Liver (tissue), 9 donors: ENCODE measurements around the gene HACL1. TPM values are rescaled to one million over a fixed set of nuclear protein-coding genes. Genes with fewer than 3 reads are reported as not detected.
A peak's percentile ranks its signal among the peaks of the same experiment; 100 is the strongest.

ENCODE experiments used
- DNase-seq: peaks from one replicate; pipeline ENCODE4 v3.0.0-alpha.2; 2017; ENCODE audit warnings: low spot score
- H3K27ac ChIP-seq, 2 donors: one replicate each; pipeline ENCODE4 v1.7.0; 2013; ENCODE audit warnings: inconsistent platforms in 2 of 2, low read length in 2 of 2, control low read depth in 1 of 2, low read depth in 1 of 2, mild to moderate bottlenecking in 1 of 2
- H3K27me3 ChIP-seq, 4 donors: one replicate each; pipeline versions ENCODE4 v1.6.1 to v1.7.0; 2013; ENCODE audit warnings: low read length in 3 of 4, inconsistent platforms in 1 of 4, mild to moderate bottlenecking in 1 of 4, moderate library complexity in 1 of 4; ENCODE audit not compliant: control insufficient read depth in 4 of 4, insufficient read depth in 4 of 4
- H3K36me3 ChIP-seq, 4 donors: one replicate each; pipeline versions ENCODE4 v1.6.1 to v1.7.0; 2013; ENCODE audit warnings: low read length in 3 of 4, mild to moderate bottlenecking in 3 of 4, low read depth in 1 of 4, moderate library complexity in 1 of 4; ENCODE audit not compliant: control insufficient read depth in 4 of 4, insufficient read depth in 3 of 4
- H3K4me1 ChIP-seq, 4 donors: one replicate each; pipeline versions ENCODE4 v1.6.1 to v1.7.0; 2013; ENCODE audit warnings: low read length in 3 of 4, mild to moderate bottlenecking in 3 of 4, moderate library complexity in 1 of 4; ENCODE audit not compliant: control insufficient read depth in 4 of 4, insufficient read depth in 4 of 4
- H3K4me3 ChIP-seq, 3 donors: one replicate each; pipeline versions ENCODE4 v1.6.1 to v1.7.0; 2013; ENCODE audit warnings: low read length in 3 of 3, control low read depth in 1 of 3, low read depth in 1 of 3, mild to moderate bottlenecking in 1 of 3
- H3K9ac ChIP-seq, 2 donors: one replicate each; pipeline ENCODE4 v1.7.0; 2013; ENCODE audit warnings: low read length in 2 of 2, mild to moderate bottlenecking in 2 of 2, moderate library complexity in 2 of 2, control low read depth in 1 of 2, low read depth in 1 of 2
- H3K9me3 ChIP-seq, 4 donors: one replicate each; pipeline versions ENCODE4 v1.6.1 to v1.7.0; 2013; ENCODE audit warnings: low read length in 3 of 4; ENCODE audit not compliant: control insufficient read depth in 4 of 4
- EGR1 ChIP-seq, 2 donors: IDR thresholded peaks; 2 replicates each; pipeline ENCODE4 v1.6.1; 2016 to 2018; ENCODE audit warnings: antibody characterized with exemption in 2 of 2, low read depth in 2 of 2
- FOXA1 ChIP-seq: IDR thresholded peaks from 2 replicates; pipeline ENCODE4 v1.6.1; 2016; ENCODE audit warnings: antibody characterized with exemption
- FOXA2 ChIP-seq: IDR thresholded peaks from 2 replicates; pipeline ENCODE4 v1.6.1; 2016; ENCODE audit warnings: antibody characterized with exemption
- GABPA ChIP-seq, 2 donors: IDR thresholded peaks in 1 of 2; conservative IDR thresholded peaks in 1 of 2; 2 replicates each; pipeline ENCODE4 v1.6.1; 2016; ENCODE audit warnings: antibody characterized with exemption in 2 of 2, mild to moderate bottlenecking in 1 of 2, moderate library complexity in 1 of 2
- HNF4A ChIP-seq, 2 donors: conservative IDR thresholded peaks; 2 replicates each; pipeline ENCODE4 v1.6.1; 2016; ENCODE audit warnings: antibody characterized with exemption in 2 of 2, mild to moderate bottlenecking in 2 of 2
- JUND ChIP-seq, 2 donors: IDR thresholded peaks; 2 replicates each; pipeline ENCODE4 v1.6.1; 2016; ENCODE audit warnings: antibody characterized with exemption in 2 of 2
- NR2F2 ChIP-seq: IDR thresholded peaks from 2 replicates; pipeline ENCODE4 v1.6.1; 2016; ENCODE audit warnings: antibody characterized with exemption
- RAD21 ChIP-seq, 2 donors: IDR thresholded peaks; 2 replicates each; pipeline ENCODE4 v1.6.1; 2016; ENCODE audit warnings: antibody characterized with exemption in 2 of 2, mild to moderate bottlenecking in 2 of 2
- RXRA ChIP-seq, 2 donors: IDR thresholded peaks; 2 replicates each; pipeline ENCODE4 v1.6.1; 2017 to 2018; ENCODE audit warnings: antibody characterized with exemption in 2 of 2, mild to moderate bottlenecking in 1 of 2
- SP1 ChIP-seq: IDR thresholded peaks from 2 replicates; pipeline ENCODE4 v1.6.1; 2018; ENCODE audit warnings: antibody characterized with exemption, mild to moderate bottlenecking
- TAF1 ChIP-seq: conservative IDR thresholded peaks from 2 replicates; pipeline ENCODE4 v1.6.1; 2016; ENCODE audit warnings: antibody characterized with exemption, mild to moderate bottlenecking
- YY1 ChIP-seq: IDR thresholded peaks from 2 replicates; pipeline ENCODE4 v1.6.1; 2016; ENCODE audit warnings: antibody characterized with exemption, mild to moderate bottlenecking
- WGBS: extraction: QIAGEN DNeasy Blood & Tissue Kit; methylation state at CpG from one replicate; pipeline ENCODE4 v1.1.7; 2013; 5-methylcytosine and 5-hydroxymethylcytosine counted together
- polyA plus RNA-seq, 2 donors: library from polyadenylated mRNA; stranded (reverse) in 1 of 2; unstranded in 1 of 2; fragments of 200-250 nt in 1 of 2; fragments of >200 nt in 1 of 2; fragmentation: Nextera tagmentation in 1 of 2; extraction: Ambion mirVana in 1 of 2; gene quantifications; one replicate each; pipeline versions ENCODE4 v1.2.1 to v1.2.3, GENCODE V29; 2013 to 2015
- total RNA-seq, 2 donors: library from RNA; depleted of rRNA; stranded (reverse); fragments of >200 nt; gene quantifications; one replicate each; pipeline ENCODE4 v1.2.3, GENCODE V29; 2014
- TF ChIP-seq, protein P1 (sequence below): IDR thresholded peaks from 2 replicates; pipeline ENCODE4 v1.6.1; 2016; ENCODE audit warnings: antibody characterized with exemption
- TF ChIP-seq, protein P2 (sequence below): IDR thresholded peaks from 2 replicates; pipeline ENCODE4 v1.6.1; 2016; ENCODE audit warnings: antibody characterized with exemption, mild to moderate bottlenecking
- TF ChIP-seq, protein P3 (sequence below): IDR thresholded peaks from 2 replicates; pipeline ENCODE4 v1.6.1; 2016; ENCODE audit warnings: antibody characterized with exemption
- donor health status: healthy.
- donor health status: healthy.
- donor health status: healthy.
- donor health status: healthy.
- donor health status: healthy.

The HACL1 gene
- total and polyA plus RNA-seq, 4 donors = 13.4 to 46.9 (median 32.2) TPM

DNA sequence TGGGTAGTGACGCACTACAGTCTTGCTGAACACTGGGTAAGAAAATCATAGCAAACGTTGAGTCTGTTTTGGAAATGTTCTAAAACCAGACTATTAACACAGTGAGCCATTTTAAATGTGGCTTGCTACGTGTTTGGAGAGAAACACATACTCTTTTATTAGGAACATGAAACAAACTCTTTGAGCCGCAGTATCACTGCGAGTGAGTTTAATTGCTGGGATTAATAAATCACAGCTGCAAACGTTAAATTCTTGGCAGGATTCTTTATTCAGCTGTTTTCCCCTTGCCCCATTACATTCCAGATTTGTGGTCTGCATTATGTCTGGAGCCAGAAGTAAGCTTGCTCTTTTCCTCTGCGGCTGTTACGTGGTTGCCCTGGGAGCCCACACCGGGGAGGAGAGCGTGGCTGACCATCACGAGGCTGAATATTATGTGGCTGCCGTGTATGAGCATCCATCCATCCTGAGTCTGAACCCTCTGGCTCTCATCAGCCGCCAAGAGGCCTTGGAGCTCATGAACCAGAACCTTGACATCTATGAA lies 33.8 kb upstream of the HACL1 start:
- H3K4me1 ChIP-seq = peaks cover 0 to 27% (median 11%) of the 10 kb centered on the region in 4 donors
- H3K4me3 ChIP-seq = no peak overlapping the region
- no peaks in the 10 kb centered on the region for H3K27me3 ChIP-seq
- TF ChIP-seq SP1 = no peak
- TF ChIP-seq JUND (IDR thresholded peaks at IDR 0.05) = no peak
- no peak for TF ChIP-seq YY1
- TF ChIP-seq HNF4A (conservative IDR thresholded peaks at IDR 0.05) = no peak
- TF ChIP-seq RXRA (IDR thresholded peaks at IDR 0.05) = no peak
- TF ChIP-seq, protein P1, sequence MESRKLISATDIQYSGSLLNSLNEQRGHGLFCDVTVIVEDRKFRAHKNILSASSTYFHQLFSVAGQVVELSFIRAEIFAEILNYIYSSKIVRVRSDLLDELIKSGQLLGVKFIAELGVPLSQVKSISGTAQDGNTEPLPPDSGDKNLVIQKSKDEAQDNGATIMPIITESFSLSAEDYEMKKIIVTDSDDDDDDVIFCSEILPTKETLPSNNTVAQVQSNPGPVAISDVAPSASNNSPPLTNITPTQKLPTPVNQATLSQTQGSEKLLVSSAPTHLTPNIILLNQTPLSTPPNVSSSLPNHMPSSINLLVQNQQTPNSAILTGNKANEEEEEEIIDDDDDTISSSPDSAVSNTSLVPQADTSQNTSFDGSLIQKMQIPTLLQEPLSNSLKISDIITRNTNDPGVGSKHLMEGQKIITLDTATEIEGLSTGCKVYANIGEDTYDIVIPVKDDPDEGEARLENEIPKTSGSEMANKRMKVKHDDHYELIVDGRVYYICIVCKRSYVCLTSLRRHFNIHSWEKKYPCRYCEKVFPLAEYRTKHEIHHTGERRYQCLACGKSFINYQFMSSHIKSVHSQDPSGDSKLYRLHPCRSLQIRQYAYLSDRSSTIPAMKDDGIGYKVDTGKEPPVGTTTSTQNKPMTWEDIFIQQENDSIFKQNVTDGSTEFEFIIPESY = no peak
- no peak for TF ChIP-seq GABPA (IDR thresholded peaks at IDR 0.05 in 1 of 2, conservative IDR thresholded peaks at IDR 0.05 in 1 of 2)
- no peak for TF ChIP-seq RAD21 (IDR thresholded peaks at IDR 0.05)
- no peaks in the 10 kb centered on the region for H3K9me3 ChIP-seq
- WGBS = 88% methylated on average over 13 of the region's 13 CpGs
- peaks cover 0 to 3% (median 2%) of the 10 kb centered on the region in 4 donors for H3K36me3 ChIP-seq
- H3K27ac ChIP-seq = peak overlapping the region; percentile 2 to 30
- no peak for DNase-seq
- no peak overlapping the region for H3K9ac ChIP-seq

DNA sequence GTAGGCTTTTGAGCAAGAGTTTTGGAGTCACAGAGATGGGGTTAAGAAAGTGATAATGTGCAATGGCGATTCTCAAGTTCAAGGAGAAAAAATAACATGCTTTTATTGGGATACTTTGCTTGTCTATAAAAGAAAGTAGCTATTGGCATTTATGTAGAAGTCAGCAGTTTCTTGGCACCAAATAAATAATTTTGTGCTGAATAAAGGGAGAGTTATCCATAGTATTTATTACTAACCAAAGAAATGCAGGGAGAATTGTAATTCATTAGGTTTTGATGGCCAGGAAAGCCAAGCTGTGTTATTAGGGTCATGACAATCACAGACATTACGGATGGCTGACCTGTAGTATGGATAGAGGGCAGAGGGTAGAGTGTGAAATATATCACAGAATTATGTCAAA lies 33.3 kb upstream of the HACL1 start:
- Histone ChIP-seq H3K4me1 (peaks cover 0 to 30% (median 13%) of the 10 kb centered on the region in 4 donors), H3K27ac (no peak overlapping the region), H3K27me3 (no peaks in the 10 kb centered on the region), H3K9ac (no peak overlapping the region), H3K36me3 (peaks cover 0 to 3% (median 2%) of the 10 kb centered on the region in 4 donors), H3K4me3 (no peak overlapping the region), H3K9me3 (no peaks in the 10 kb centered on the region)
- DNase-seq = no peak
- 86% methylated on average over 2 of the region's 2 CpGs for WGBS
- TF ChIP-seq, protein P1 = no peak
- TF ChIP-seq GABPA (IDR thresholded peaks at IDR 0.05 in 1 of 2, conservative IDR thresholded peaks at IDR 0.05 in 1 of 2) (no peak), FOXA1 (no peak), NR2F2 (no peak), JUND (IDR thresholded peaks at IDR 0.05) (no peak), HNF4A (conservative IDR thresholded peaks at IDR 0.05) (no peak), RAD21 (IDR thresholded peaks at IDR 0.05) (no peak), FOXA2 (no peak), YY1 (no peak), EGR1 (IDR thresholded peaks at IDR 0.05; ENCODE audit: low read depth in 2 of 2) (no peak), TAF1 (no peak), RXRA (IDR thresholded peaks at IDR 0.05) (no peak), SP1 (no peak)
- TF ChIP-seq, protein P2, sequence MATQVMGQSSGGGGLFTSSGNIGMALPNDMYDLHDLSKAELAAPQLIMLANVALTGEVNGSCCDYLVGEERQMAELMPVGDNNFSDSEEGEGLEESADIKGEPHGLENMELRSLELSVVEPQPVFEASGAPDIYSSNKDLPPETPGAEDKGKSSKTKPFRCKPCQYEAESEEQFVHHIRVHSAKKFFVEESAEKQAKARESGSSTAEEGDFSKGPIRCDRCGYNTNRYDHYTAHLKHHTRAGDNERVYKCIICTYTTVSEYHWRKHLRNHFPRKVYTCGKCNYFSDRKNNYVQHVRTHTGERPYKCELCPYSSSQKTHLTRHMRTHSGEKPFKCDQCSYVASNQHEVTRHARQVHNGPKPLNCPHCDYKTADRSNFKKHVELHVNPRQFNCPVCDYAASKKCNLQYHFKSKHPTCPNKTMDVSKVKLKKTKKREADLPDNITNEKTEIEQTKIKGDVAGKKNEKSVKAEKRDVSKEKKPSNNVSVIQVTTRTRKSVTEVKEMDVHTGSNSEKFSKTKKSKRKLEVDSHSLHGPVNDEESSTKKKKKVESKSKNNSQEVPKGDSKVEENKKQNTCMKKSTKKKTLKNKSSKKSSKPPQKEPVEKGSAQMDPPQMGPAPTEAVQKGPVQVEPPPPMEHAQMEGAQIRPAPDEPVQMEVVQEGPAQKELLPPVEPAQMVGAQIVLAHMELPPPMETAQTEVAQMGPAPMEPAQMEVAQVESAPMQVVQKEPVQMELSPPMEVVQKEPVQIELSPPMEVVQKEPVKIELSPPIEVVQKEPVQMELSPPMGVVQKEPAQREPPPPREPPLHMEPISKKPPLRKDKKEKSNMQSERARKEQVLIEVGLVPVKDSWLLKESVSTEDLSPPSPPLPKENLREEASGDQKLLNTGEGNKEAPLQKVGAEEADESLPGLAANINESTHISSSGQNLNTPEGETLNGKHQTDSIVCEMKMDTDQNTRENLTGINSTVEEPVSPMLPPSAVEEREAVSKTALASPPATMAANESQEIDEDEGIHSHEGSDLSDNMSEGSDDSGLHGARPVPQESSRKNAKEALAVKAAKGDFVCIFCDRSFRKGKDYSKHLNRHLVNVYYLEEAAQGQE = no peak
- TF ChIP-seq, protein P3, sequence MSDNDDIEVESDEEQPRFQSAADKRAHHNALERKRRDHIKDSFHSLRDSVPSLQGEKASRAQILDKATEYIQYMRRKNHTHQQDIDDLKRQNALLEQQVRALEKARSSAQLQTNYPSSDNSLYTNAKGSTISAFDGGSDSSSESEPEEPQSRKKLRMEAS = no peak
